AG09319 (cell line): ENCODE data around the gene OR5B2.
"Not testable (repeated sequence)": the region's sequence is repeated elsewhere in the genome, so short reads cannot be mapped to it uniquely, and the experiment has no call there.

ENCODE experiments used
- DNase-seq: peaks from one replicate; pipeline ENCODE4 v3.0.0-alpha.2; 2010; ENCODE audit warnings: low read depth; ENCODE audit errors: extremely low read depth
- TF ChIP-seq, protein P1 (sequence below): IDR thresholded peaks from 2 replicates; pipeline ENCODE4 v1.5.1; 2011; ENCODE audit warnings: low read depth, mild to moderate bottlenecking, inconsistent platforms, low read length, moderate library complexity

The OR5B2 gene

DNA sequence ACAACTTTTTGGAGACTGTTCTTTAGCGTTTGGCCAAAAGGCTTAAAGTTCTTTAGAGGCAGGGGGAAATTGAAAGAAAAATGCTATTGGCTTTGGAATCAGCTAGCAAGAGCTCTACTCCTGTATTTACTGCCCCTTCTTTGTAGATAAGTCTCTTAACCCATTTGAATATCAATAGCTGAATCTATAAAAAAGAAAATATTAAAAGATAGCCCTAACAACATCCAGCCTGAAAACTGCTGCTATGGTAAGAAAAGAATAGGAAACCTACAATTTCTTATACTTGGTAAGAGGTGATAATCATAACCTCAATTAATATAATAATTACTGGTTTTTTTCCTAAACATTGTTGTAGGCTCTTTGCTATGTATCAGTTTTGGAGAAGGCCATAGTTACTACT is 14.2 kb upstream of the OR5B2 start, which contains the start of gene OR5B12:
TSS of gene OR5B12 (minus strand) at position 101 of the 400 bp plus-strand sequence. CDS start 2,085 bp downstream, outside the sequence.
- TF ChIP-seq, protein P1, sequence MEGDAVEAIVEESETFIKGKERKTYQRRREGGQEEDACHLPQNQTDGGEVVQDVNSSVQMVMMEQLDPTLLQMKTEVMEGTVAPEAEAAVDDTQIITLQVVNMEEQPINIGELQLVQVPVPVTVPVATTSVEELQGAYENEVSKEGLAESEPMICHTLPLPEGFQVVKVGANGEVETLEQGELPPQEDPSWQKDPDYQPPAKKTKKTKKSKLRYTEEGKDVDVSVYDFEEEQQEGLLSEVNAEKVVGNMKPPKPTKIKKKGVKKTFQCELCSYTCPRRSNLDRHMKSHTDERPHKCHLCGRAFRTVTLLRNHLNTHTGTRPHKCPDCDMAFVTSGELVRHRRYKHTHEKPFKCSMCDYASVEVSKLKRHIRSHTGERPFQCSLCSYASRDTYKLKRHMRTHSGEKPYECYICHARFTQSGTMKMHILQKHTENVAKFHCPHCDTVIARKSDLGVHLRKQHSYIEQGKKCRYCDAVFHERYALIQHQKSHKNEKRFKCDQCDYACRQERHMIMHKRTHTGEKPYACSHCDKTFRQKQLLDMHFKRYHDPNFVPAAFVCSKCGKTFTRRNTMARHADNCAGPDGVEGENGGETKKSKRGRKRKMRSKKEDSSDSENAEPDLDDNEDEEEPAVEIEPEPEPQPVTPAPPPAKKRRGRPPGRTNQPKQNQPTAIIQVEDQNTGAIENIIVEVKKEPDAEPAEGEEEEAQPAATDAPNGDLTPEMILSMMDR = no peak
- DNase-seq = no peak

DNA sequence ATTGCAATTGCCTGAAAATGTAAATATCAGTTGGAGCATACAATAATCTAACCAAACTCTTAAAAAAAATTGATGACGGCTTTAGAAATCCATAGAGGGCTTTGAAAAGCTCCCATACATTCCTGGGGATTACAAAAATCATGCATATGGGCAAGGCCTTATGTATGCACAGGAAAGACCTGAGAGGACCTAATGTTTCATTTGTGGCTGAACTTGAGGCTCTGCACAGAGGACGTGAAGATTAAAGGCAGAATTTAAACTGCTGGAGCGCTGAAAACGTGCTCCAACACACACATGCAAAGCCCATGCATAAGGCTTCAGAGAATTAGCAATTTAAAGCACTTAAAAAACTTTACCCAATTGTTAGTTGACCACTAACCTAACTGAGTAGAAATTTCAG is 10.6 kb upstream of the OR5B2 start:
- TF ChIP-seq, protein P1 = no peak
- DNase-seq = no peak

DNA sequence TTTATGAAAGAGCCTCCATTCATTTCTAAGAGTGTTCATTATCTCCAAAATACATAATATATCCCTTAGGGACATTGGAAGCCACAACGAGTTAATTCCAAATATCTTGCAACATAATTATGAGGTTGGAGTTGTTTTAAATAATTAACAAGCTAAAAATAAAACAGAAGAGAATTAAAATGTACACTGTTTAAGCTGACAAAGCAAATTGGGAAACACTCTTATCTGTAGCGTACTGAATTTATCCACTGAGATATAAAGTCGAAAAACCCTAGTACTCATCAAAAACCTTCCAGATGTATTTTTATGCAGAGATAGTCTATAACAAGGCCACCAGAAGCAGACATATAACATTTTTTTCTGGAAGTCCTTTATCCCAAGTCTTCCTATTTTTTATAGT is 6.3 kb upstream of the OR5B2 start:
- DNase-seq = no peak
- TF ChIP-seq, protein P1 = no peak

DNA sequence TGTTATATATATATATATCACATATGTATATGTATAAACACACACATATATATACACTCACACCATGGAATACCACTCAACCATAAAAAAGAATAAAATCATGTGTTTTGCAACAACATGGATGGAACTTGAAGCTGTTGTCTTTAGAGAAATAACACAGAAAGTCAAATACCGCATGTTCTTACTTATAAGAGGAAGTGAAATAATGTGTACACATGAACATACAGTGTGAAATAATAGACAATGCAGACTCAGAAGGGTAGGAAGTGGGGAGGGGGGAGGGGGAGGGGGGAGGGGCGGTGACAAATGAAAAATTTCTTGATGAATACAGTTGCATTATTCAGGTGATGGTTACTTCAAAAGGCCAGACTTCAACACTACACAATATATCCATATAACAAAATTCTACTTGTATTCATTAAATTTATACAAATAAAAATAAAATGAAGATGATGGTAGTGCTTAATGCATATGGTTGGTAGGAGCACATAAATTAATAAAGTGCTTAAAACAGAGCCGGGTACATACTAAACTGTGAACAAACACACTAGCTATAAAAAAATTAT is 5.8 kb upstream of the OR5B2 start:
- TF ChIP-seq, protein P1 = no peak
- DNase-seq = no peak

DNA sequence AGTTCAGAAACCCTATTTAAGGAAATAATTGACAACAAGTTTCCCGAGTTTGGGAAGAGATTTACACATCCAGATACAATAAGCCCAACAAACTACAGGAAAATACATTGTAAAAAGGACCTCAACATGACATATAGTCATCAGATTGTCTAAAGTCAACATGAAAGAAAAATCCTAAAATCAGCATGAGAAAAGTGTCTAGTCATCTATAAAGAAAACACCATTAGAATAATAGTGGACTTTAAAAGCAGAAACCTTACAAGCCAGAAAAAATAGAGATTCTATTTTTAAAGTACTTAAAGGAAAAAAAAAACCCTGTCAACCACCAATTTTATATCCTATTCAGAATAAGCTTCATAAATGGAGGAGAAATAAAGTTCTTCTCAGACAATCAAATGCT is 1.4 kb upstream of the OR5B2 start:
- TF ChIP-seq, protein P1 = no peak
- no peak for DNase-seq

DNA sequence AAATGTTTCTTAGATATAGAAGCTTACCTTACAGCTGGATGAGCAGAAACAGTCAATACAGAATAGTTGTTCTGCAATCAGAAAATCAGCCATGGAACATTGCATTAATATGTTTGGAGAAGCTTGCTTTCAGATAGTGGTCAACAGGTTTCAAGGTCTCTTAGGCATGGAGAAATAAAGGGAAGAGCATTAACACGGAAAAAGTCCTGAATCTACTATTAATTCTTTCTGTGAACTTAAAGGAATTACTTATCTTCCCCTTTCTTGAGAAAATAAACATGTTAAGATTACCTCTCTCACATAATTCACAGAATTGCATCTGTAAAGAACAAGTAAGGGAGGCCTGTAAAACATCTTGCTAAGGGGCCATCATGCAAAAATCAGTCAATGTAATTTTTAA is 21.1 kb downstream of the OR5B2 start, which contains the start of gene OR5B3:
TSS of gene OR5B3 (minus strand) at position 101 of the 400 bp plus-strand sequence. CDS start 3,465 bp downstream, outside the sequence.
- DNase-seq = no peak
- TF ChIP-seq, protein P1 = no peak

DNA sequence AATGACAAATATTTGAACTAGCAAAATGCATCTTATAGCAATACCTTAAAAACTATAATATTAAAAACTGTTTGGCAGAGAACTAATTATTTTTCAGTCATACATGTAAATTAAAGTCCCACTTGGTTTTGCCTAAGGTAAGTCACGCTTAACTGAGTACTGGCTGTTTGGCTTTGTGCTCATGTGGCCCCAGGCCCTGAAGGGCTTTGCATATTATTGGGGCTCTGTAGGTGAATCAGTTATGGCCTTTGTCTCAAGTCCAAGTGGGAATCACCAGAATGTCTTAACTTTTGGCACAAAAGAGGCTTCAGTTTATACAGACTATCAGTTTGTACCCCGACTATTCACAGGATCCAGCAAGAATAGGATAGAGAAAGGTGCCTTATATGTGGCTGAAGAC is 28.3 kb downstream of the OR5B2 start:
- not testable (repeated sequence) for DNase-seq

DNA sequence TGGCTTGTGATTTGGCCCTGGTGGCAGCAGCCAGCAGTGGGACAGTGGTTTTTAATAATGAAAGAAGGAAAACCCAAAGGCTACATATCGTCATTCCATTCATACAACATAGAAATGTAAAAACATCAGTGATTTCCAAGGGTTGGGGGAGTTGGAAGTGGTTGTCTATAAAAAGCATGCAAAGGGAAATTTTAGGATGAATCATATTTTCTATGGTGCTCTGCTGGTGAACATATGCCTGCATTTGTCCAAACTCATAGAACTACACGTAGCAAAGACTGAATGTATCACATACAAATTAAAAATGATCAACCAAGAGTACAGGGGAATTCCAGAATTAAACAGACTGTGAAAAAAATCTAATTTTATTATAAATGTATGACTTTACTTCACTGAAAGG is 32.3 kb downstream of the OR5B2 start:
- no peak for DNase-seq
- TF ChIP-seq, protein P1 = no peak
